Ishikawa (cell line): ENCODE measurements around the gene ARHGEF19.
A peak's percentile ranks its signal among the peaks of the same experiment; 100 is the strongest.

ENCODE experiments used
- CEBPB ChIP-seq: IDR thresholded peaks from 2 replicates; pipeline ENCODE4 v1.6.1; 2012
- CREB1 ChIP-seq: IDR thresholded peaks from 2 replicates; pipeline ENCODE4 v1.6.1; 2012; ENCODE audit warnings: low read depth
- EGR1 ChIP-seq: IDR thresholded peaks from 2 replicates; pipeline ENCODE4 v1.6.1; 2012
- EP300 ChIP-seq: IDR thresholded peaks from 2 replicates; pipeline ENCODE4 v1.6.1; 2012; ENCODE audit warnings: borderline replicate concordance
- FOXM1 ChIP-seq: IDR thresholded peaks from 2 replicates; pipeline ENCODE4 v1.6.1; 2012; ENCODE audit warnings: low read depth, borderline replicate concordance
- NFIC ChIP-seq: IDR thresholded peaks from 2 replicates; pipeline ENCODE4 v1.6.1; 2012
- RAD21 ChIP-seq: IDR thresholded peaks from 2 replicates; pipeline ENCODE4 v1.6.1; 2012; ENCODE audit warnings: low read depth
- TAF1 ChIP-seq: IDR thresholded peaks from 2 replicates; pipeline ENCODE4 v1.6.1; 2012; ENCODE audit warnings: low read depth, mild to moderate bottlenecking
- TCF12 ChIP-seq: IDR thresholded peaks from 2 replicates; pipeline ENCODE4 v1.6.1; 2012; ENCODE audit warnings: low read depth
- TEAD4 ChIP-seq: IDR thresholded peaks from 2 replicates; pipeline ENCODE4 v1.6.1; 2012
- YY1 ChIP-seq: IDR thresholded peaks from 2 replicates; pipeline ENCODE4 v1.6.1; 2012; ENCODE audit warnings: low read depth
- ZBTB7A ChIP-seq: IDR thresholded peaks from 2 replicates; pipeline ENCODE4 v1.6.1; 2012; ENCODE audit warnings: low read depth
- TF ChIP-seq, protein P1 (sequence below): IDR thresholded peaks from 2 replicates; pipeline ENCODE4 v1.6.1; 2012; ENCODE audit warnings: low read depth, mild to moderate bottlenecking
- TF ChIP-seq, protein P2 (sequence below): IDR thresholded peaks from 2 replicates; pipeline ENCODE4 v1.6.1; 2012
- TF ChIP-seq, protein P3 (sequence below): IDR thresholded peaks from 2 replicates; pipeline ENCODE4 v1.6.1; 2012

ARHGEF19 gene

DNA sequence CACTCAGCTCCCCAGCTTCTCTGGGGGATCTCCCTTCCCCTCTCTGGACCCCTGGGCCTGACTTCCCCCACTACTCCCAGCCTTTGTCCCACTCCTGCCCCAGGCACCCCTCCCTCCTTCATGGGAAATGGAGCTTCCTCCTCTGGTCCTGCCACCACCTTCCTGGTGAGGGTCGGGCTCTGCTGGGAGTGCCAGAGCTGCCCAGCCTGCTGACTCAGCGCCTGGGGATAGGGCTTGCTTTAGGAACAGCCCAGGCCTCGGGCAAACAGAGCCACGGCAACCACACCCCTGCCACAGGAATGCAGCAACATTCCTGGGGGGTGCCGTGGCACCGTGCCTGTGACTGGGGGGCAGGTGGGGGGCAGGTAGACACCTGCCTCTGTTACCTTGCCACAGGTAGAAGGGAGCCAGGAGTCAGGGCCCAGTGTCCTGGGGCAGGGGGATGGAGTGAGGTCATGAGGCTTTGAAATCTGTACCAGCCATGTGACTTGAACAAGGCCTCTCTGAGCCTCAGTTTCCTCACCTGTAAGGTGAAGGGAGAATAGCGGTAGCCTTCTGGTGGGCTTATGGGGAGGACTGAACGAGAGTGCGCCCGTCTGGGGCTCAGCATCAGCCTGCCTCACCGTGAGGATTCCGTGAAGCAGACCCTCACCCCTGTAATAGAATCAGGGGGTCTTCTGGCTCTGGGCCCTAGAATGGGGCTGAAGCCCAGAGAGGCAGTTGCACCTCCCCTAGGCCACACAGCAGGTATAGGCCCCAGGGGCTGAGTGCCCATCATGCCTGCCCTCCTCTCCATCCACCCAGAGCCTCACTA lies 38.8 kb downstream of the ARHGEF19 start:
- TF ChIP-seq TAF1 (no peak), EGR1 (no peak), YY1 (0 out of 2 replicates have a peak, but pooled peaks have one; percentile 34), CREB1 (no peak), EP300 (peak; percentile 94), TEAD4 (peak; percentile 99), RAD21 (peak; percentile 33; the same call in 1 of the 2 replicates), NFIC (peak; percentile 94), TCF12 (peak; percentile 96), ZBTB7A (peak; percentile 94), FOXM1 (peak; percentile 81; the same call in 1 of the 2 replicates), CEBPB (no peak)
- TF ChIP-seq, protein P1, sequence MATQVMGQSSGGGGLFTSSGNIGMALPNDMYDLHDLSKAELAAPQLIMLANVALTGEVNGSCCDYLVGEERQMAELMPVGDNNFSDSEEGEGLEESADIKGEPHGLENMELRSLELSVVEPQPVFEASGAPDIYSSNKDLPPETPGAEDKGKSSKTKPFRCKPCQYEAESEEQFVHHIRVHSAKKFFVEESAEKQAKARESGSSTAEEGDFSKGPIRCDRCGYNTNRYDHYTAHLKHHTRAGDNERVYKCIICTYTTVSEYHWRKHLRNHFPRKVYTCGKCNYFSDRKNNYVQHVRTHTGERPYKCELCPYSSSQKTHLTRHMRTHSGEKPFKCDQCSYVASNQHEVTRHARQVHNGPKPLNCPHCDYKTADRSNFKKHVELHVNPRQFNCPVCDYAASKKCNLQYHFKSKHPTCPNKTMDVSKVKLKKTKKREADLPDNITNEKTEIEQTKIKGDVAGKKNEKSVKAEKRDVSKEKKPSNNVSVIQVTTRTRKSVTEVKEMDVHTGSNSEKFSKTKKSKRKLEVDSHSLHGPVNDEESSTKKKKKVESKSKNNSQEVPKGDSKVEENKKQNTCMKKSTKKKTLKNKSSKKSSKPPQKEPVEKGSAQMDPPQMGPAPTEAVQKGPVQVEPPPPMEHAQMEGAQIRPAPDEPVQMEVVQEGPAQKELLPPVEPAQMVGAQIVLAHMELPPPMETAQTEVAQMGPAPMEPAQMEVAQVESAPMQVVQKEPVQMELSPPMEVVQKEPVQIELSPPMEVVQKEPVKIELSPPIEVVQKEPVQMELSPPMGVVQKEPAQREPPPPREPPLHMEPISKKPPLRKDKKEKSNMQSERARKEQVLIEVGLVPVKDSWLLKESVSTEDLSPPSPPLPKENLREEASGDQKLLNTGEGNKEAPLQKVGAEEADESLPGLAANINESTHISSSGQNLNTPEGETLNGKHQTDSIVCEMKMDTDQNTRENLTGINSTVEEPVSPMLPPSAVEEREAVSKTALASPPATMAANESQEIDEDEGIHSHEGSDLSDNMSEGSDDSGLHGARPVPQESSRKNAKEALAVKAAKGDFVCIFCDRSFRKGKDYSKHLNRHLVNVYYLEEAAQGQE: no peak
- TF ChIP-seq, protein P2, sequence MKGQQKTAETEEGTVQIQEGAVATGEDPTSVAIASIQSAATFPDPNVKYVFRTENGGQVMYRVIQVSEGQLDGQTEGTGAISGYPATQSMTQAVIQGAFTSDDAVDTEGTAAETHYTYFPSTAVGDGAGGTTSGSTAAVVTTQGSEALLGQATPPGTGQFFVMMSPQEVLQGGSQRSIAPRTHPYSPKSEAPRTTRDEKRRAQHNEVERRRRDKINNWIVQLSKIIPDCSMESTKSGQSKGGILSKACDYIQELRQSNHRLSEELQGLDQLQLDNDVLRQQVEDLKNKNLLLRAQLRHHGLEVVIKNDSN: 0 out of 2 replicates have a peak, but pooled peaks have one; percentile 7
- TF ChIP-seq, protein P3, sequence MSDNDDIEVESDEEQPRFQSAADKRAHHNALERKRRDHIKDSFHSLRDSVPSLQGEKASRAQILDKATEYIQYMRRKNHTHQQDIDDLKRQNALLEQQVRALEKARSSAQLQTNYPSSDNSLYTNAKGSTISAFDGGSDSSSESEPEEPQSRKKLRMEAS: peak; percentile 79

DNA sequence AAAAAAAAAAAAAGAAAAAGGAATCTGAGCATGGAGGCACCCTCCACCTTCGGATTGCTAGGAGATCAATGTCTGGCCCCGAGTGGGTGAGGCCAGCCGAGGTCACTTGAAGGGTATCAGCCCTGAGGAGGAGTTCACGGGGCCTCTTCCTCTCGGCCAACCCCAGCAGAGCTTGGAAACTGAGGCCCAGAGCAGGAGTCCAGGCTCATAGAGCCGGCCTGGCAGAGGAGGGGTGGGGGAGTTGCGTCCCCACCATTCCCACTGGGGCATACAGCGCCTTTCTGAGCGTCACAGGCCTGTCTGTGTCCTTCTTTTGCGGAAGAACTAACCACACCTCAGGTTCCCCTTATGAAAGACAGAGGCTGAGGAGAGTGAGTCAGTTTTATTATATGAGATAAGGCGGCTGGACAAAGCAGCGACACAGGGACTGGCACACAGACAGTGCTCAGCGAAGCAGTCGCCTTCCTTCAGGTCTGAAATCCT lies 39.4 kb downstream of the ARHGEF19 start:
- no peak for TF ChIP-seq CEBPB

DNA sequence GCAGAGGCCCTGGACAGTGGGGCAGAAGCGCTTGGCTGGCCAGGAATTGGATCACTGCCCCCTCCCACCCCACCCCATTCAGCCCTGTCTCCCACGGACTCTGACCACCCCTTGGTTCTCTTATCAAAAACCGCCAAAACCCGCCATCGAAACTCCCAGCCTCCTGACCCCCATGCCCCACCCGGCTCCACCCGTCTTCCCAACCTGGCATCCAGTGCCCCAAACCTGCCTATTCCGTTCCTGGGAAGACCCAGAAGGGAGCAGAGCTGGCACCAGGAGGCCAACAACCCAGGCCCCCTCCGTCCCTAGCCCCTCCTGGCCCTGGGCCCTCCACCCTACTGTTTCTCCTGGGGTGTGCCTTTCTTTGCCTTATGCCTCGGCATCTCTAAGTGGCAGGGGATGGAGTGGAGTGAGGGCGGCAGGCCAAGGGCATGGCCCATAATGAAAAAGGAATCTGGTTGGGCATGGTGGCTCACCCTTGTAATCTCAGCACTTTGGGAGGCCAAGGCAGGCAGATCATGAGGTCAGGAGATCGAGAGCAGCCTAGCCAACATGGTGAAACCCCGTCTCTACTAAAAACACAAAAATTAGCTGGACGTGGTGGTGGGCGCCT lies 40.1 kb downstream of the ARHGEF19 start:
- TF ChIP-seq RAD21 (no peak), EP300 (no peak), CEBPB (no peak), ZBTB7A (no peak), TCF12 (no peak), CREB1 (no peak), TAF1 (no peak), YY1 (no peak), FOXM1 (no peak), TEAD4 (no peak), NFIC (no peak), EGR1 (no peak)
- TF ChIP-seq, protein P3: no peak
- TF ChIP-seq, protein P1: no peak
- TF ChIP-seq, protein P2: no peak

DNA sequence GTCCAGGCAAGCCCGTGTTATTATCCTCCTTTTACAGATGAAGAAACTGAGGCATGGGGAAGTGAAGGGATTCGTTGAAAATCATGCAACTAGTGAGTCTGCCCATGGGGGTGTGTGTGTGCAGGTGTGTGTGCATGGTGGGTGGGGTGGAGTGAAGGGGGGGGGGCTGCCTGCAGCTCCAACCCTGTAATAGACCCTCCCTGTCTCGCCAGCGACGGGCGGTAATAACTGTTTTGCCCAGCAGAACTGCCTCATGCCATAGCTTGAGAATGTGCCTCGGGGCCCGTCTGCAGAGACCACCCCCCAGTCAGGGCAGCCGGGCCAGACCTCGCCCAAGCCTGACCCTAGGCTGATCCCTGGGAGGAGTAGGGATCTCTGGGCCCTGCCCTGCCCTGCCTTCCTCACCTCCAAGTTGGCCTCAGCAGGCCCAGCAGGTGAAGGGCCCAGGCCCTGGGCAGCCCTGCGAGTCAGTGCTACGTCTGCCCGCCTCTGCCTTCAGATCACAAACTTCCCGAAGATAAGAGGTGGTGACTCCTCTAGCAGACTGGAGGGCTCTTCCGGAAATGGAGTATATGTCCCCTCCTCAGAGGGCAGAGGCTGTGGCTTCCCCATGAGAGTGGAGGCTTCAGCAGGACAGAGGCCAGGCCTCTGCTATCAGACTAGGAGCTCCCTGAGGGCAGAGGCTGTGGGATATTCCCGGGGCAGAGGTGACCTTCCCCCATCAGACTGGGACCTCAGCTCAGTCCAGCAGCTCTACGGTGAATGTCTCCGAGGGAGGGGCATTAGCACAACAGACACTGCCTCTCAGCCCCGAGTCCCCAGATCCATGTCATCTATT lies 40.9 kb downstream of the ARHGEF19 start:
- TF ChIP-seq, protein P3: no peak
- TF ChIP-seq FOXM1: no peak
- TF ChIP-seq CEBPB: no peak
- TF ChIP-seq CREB1: no peak
- no peak for TF ChIP-seq EGR1
- no peak for TF ChIP-seq TEAD4
- TF ChIP-seq, protein P2: no peak
- TF ChIP-seq RAD21: no peak
- TF ChIP-seq TAF1: no peak
- TF ChIP-seq, protein P1: no peak
- no peak for TF ChIP-seq YY1
- TF ChIP-seq NFIC: no peak
- no peak for TF ChIP-seq EP300
- no peak for TF ChIP-seq ZBTB7A
- TF ChIP-seq TCF12: no peak
